Measurements from ENCODE around the gene PUM1.
A peak's percentile ranks its signal among the peaks of the same experiment; 100 is the strongest.
"Not testable (repeated sequence)": the region's sequence is repeated elsewhere in the genome, so short reads cannot be mapped to it uniquely, and the experiment has no call there.

PUM1 gene, protein sequence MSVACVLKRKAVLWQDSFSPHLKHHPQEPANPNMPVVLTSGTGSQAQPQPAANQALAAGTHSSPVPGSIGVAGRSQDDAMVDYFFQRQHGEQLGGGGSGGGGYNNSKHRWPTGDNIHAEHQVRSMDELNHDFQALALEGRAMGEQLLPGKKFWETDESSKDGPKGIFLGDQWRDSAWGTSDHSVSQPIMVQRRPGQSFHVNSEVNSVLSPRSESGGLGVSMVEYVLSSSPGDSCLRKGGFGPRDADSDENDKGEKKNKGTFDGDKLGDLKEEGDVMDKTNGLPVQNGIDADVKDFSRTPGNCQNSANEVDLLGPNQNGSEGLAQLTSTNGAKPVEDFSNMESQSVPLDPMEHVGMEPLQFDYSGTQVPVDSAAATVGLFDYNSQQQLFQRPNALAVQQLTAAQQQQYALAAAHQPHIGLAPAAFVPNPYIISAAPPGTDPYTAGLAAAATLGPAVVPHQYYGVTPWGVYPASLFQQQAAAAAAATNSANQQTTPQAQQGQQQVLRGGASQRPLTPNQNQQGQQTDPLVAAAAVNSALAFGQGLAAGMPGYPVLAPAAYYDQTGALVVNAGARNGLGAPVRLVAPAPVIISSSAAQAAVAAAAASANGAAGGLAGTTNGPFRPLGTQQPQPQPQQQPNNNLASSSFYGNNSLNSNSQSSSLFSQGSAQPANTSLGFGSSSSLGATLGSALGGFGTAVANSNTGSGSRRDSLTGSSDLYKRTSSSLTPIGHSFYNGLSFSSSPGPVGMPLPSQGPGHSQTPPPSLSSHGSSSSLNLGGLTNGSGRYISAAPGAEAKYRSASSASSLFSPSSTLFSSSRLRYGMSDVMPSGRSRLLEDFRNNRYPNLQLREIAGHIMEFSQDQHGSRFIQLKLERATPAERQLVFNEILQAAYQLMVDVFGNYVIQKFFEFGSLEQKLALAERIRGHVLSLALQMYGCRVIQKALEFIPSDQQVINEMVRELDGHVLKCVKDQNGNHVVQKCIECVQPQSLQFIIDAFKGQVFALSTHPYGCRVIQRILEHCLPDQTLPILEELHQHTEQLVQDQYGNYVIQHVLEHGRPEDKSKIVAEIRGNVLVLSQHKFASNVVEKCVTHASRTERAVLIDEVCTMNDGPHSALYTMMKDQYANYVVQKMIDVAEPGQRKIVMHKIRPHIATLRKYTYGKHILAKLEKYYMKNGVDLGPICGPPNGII

DNA sequence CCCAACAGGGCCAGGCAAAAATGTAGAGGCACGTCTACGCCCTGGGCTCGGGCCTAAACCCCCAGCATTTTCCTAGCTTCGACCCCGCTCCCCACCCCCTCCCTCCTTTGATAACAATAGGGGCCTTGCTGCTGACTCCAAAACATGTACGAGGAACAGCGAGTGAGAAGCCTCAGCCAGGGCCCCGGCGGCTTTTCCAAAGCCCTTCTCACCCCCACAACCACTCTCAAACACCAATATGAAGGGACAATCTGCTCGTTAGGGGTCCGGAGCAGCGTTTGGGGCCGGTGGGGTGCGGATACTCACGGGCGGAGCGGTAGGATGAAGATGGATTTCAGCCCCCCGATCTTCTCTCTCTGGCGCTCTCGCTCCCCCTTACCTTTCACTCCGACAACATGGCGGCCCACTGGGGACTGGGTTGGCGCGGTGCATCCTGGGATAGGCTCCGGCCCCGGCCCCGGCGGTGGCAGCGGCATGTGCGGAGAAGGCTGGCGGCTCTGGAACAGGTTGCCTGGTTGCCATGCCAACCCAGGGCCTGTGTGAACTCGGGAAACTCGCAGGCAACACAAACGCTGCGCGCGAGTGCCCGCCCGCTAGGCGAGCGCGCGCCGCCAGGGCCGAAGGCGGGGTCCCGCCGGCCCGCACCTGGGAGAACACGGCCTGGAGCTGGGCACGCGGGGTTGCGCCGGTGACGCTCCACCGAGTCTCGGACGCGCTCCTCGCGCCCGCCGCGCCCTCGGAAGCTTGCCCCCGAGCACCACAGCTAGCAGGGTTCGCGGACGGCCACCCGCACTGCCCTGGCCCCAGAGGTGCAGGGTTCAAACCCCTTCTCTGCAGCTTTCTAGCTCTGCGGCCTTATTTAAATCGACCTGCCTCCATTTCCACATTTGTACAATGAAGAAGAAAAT, at the start of gene PUM1:
Gene PUM1, minus strand, starts transcription at position 408 of the 908 bp plus-strand sequence. CDS start 6,151 bp downstream, outside the sequence.
- DNase-seq = peak; percentile 100

GRCh38 chr1:31112266-31112935, 46.9 kb upstream of the PUM1 start:
- DNase-seq = no peak

- DNase-seq = peak; percentile 77
Observed at GRCh38 chr1:31111290-31111951, 45.9 kb upstream of the PUM1 start.

- DNase-seq = no peak
Observed at GRCh38 chr1:31110846-31111245, 45.3 kb upstream of the PUM1 start.

DNA sequence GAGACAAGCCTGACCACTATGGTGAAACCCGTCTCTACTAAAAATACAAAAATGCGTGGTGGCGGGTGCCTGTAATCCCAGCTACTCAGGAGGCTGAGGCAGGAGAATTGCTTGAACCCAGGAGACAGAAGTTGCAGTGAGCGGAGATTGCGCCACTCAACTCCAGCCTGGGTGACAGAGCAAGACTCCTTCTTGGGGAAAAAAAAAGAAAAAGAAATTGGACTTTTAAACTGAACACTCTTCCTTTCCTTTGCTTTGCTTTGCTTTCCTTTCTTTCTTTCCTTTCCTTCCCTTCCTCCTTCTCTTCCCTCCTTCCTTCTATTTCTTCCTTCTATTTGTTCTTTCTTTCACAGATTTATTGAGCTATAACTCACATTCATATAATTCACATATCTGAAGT, 43.3 kb upstream of the PUM1 start:
- DNase-seq = no peak

GRCh38 chr1:31105646-31106045, 40.1 kb upstream of the PUM1 start:
- no peak for DNase-seq

DNA sequence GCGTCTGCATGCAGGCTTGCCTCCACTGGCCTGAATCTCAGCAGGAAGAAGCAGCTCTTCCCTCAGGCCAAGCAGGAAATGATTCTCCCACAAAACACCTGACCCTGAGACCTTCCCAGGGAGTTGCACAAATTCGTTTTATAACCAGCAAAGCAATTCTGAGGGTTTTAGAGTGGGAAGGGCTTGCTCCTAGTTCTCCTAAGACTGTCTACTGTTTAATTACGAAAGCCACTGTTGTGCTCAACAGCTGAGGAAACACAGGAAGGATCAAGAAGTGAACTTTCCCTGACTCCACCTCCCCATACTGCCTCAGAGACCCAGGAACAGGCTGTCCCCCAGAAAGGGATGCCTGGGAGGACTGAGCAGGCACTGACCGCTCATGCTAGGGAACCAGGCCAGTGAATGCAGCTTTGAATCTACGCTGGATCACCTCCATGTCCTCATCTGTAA, 37.0 kb upstream of the PUM1 start:
- no peak for DNase-seq

DNA sequence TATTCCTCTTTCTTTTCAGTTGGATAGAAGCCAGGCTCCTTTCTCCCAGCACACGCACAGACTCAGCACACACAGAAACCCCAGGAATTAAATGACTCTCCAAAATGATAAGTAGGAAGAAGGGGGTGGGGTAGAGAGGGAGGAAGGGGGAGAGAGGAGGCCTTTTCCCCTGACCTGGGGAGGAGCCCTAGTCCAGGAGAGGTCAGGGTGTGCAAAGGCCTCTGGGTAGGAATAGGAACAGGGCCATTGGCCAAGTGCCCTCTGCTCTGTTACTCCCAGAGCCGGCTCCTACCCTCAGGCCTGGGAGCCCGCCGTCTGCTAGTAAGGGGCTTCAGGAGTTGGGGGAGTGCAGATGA, 35.6 kb upstream of the PUM1 start:
- DNase-seq = no peak

DNA sequence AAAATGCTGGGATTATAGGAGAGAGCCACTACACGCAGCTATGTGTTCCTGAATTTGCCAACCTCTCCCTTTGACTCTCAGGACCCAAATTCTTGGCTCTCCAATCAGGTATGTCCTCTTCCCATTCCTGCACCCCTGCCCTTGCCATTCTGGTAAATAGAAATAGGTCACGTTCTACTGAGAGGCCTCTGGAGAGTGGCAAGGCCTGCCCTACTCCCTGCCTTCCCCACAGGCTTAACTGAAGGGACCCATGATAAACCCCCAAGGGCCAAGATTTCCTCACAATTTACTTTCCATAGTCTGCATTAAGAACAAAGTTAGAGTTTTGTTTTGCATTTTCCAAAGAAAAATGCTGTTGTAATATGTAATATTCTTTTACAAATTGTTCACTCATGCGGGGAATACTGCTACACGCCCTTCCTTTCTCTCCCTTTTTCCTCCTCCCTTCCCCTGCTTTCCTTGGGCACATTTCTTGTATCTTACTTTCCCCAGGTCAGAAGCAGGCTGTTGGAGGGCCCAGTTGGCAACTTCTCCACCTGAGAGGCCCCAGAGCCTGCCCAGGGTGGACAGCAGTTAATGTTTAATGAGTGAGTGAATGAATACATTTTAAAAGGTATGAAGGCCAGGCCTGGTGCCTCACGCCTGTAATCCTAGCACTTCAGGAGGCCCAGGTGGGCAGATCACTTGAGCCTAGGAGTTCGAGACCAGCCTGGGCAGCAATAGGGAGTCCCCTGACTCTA, 33.9 kb upstream of the PUM1 start:
- no peak for DNase-seq

DNA sequence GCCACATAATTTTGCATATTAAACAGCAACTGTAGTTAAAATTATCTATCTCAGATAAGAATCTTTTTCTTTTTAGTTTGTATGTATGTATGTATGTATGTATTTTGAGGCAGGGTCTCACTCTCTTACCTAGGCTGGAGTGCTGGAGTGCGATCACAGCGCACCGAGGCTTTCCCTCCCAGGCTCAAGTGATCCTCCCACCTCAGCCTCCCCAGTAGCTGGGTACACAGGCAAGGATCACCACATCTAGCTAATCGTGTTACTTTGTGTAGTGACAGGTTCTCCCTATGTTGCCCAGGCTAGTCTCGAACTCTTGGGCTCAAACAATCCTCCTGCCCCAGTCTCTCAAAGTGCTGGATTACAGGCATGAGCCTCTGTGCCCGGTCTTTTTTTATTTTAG, 30.5 kb upstream of the PUM1 start:
- no peak for DNase-seq

- no peak for DNase-seq
Observed at GRCh38 chr1:31095298-31095981, 29.9 kb upstream of the PUM1 start.

DNA sequence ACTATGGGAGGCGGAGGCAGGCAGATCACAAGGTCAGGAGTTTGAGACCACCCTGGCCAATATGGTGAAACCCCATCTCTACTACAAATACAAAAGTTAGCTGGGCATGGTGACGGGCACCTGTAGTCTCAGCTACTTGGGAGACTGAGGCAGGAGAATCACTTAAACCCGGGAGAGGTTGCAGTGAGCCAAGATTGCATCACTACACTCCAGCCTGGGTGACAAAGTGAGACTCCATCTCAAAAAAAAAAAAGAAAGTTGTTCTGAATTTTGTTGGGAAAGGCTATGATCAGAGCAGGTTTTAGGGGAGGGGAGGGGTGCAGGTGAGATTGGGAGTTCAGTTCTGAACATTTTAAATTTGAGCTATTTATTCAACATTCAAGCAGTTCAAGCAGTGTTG, 22.6 kb upstream of the PUM1 start:
- not testable (repeated sequence) for DNase-seq

GRCh38 chr1:31084782-31085569, 19.5 kb upstream of the PUM1 start:
- peak; percentile 59 for DNase-seq

- DNase-seq = no peak
Observed at GRCh38 chr1:31082385-31082784, 16.9 kb upstream of the PUM1 start.

DNA sequence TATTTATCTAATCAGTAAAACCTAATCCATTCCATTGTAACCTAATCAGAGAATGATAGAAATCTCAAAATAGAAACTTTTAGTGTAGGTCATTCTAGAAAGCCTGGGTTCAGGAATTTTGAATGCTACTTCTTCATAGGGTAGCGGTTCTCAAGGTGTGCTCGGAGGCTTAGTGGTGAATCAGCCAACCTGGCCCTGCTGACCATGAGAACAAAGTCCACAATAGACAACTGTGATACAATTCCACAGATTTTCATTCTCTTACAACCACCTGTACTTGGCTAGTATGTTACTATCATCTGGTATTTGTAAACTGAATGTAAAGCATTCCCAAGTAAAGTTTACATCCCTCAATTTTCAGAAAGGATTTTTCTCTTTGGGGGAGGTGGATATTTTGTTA, 7.5 kb upstream of the PUM1 start:
- no peak for DNase-seq

DNA sequence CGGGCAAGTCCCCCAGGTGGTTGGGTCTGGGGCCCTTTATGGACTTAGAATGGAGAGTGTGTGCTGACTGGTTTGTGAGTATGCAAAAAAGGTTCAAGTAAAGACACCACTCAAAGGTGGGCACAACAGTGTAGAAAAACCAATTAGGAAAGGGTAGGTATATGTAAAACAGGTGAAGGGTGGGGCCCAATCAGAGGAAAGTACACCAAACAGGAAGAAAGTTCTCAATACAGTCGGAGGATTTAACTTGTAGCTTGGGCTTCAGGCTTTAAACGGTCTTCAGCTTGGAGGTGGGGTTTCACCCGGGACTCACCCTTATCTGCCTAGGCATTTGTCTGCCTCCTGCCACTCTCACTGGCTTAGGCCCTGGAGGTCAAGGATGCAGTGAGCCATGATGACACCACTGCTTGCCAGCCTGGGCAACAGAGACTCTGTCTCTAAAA, 6.8 kb upstream of the PUM1 start:
- DNase-seq = peak; percentile 55

GRCh38 chr1:31069392-31069791, 3.9 kb upstream of the PUM1 start:
- no peak for DNase-seq

DNA sequence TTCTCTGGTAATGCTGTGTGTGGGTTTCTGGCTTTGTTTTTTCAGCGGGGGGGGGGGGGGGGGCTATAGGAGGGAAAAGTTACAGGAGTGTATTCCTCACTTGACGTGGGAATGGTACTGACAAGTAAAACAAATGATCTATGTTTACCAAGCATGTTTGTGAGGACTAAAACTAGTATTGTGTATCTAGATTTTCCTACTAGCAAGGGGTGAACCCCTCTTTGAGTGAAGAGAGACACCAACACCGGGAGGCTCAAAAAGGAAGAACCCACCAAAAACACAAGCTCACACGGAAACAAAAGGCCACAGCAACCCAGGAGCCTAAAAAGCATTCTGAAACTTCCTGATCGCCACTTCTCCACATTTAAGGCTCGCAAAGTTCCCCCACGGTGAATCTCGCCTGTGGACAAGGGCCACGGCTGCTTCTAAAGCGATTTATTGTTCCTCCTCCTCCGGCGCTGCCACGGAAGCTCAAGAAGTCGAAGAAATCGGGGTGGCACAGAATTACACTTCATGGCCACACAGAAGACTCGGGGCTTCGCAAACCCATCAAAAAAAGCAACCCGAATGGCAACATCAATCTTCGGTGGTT, 703 bp downstream of the PUM1 start:
- no peak for DNase-seq

All from islet precursor cell (in vitro differentiated cells).